Mesenchymal stem cell (in vitro differentiated cells and primary cell): ENCODE results near the gene EXOC6B.
"Not testable (repeated sequence)": the region's sequence is repeated elsewhere in the genome, so short reads cannot be mapped to it uniquely, and the experiment has no call there.

Source experiments
- DNase-seq: peaks from one replicate; pipeline ENCODE4 v3.0.0-alpha.2; 2013
- H2AFZ ChIP-seq: one replicate; pipeline ENCODE4 v1.6.1; 2013; ENCODE audit warnings: low read depth, mild to moderate bottlenecking, control low read depth, inconsistent platforms, low read length, moderate library complexity
- H2AK5ac ChIP-seq: 2 replicates; pipeline ENCODE4 v1.6.1; 2013; ENCODE audit warnings: low read length, moderate library complexity, mild to moderate bottlenecking, inconsistent platforms; ENCODE audit not compliant: severe bottlenecking
- H2BK120ac ChIP-seq: one replicate; pipeline ENCODE4 v1.6.1; 2013; ENCODE audit warnings: low read depth, mild to moderate bottlenecking, inconsistent platforms, low read length, moderate library complexity
- H2BK12ac ChIP-seq, 2 experiments: one replicate each; pipeline ENCODE4 v1.6.1; 2013; ENCODE audit warnings: inconsistent platforms in 2 of 2, low read length in 2 of 2, mild to moderate bottlenecking in 2 of 2, moderate library complexity in 2 of 2, control low read depth in 1 of 2
- H2BK15ac ChIP-seq: one replicate; pipeline ENCODE4 v1.6.1; 2013; ENCODE audit warnings: mild to moderate bottlenecking, low read depth, inconsistent platforms; ENCODE audit not compliant: poor library complexity, severe bottlenecking
- H2BK5ac ChIP-seq: 2 replicates; pipeline ENCODE4 v1.6.1; 2013; ENCODE audit warnings: low read depth, mild to moderate bottlenecking, low read length, control low read depth, inconsistent platforms; ENCODE audit not compliant: poor library complexity, severe bottlenecking
- H3K14ac ChIP-seq, 2 experiments: one replicate each; pipeline ENCODE4 v1.6.1; 2013; ENCODE audit warnings: inconsistent platforms in 2 of 2, low read length in 2 of 2, control low read depth in 1 of 2, mild to moderate bottlenecking in 1 of 2, moderate library complexity in 1 of 2
- H3K18ac ChIP-seq, 2 experiments: one replicate each; pipeline ENCODE4 v1.6.1; 2013; ENCODE audit warnings: inconsistent platforms in 2 of 2, low read length in 2 of 2, control low read depth in 1 of 2, low read depth in 1 of 2, mild to moderate bottlenecking in 1 of 2
- H3K23ac ChIP-seq, 2 experiments: one replicate each; pipeline ENCODE4 v1.6.1; 2013; ENCODE audit warnings: inconsistent platforms in 2 of 2, low read length in 2 of 2, mild to moderate bottlenecking in 2 of 2, moderate library complexity in 2 of 2, control low read depth in 1 of 2
- H3K27ac ChIP-seq: 2 replicates; pipeline ENCODE4 v1.5.1; 2013; ENCODE audit warnings: mild to moderate bottlenecking, moderate library complexity, low read length, control low read depth, inconsistent platforms; ENCODE audit not compliant: poor library complexity, severe bottlenecking
- H3K27me3 ChIP-seq, 2 experiments: 2 replicates each; pipeline versions ENCODE4 v1.6.1 to v1.7.0; 2013; ENCODE audit warnings: low read length in 2 of 2, mild to moderate bottlenecking in 2 of 2, moderate library complexity in 2 of 2, control low read depth in 1 of 2, inconsistent platforms in 1 of 2; ENCODE audit not compliant: control insufficient read depth in 1 of 2, insufficient read depth in 1 of 2
- H3K36me3 ChIP-seq, 2 experiments: 2 replicates each; pipeline versions ENCODE4 v1.6.1 to v1.7.0; 2013; ENCODE audit warnings: low read length in 2 of 2, control low read depth in 1 of 2, inconsistent platforms in 1 of 2, low read depth in 1 of 2, mild to moderate bottlenecking in 1 of 2; ENCODE audit not compliant: insufficient read depth in 2 of 2, control insufficient read depth in 1 of 2
- H3K4ac ChIP-seq, 2 experiments: one replicate each; pipeline ENCODE4 v1.6.1; 2013; ENCODE audit warnings: inconsistent platforms in 2 of 2, low read length in 2 of 2, mild to moderate bottlenecking in 2 of 2, moderate library complexity in 2 of 2, control low read depth in 1 of 2, low read depth in 1 of 2
- H3K4me1 ChIP-seq: 2 replicates; pipeline ENCODE4 v1.6.1; 2013; ENCODE audit warnings: low read depth, low read length, control low read depth; ENCODE audit not compliant: control insufficient read depth, insufficient read depth
- H3K4me2 ChIP-seq: 2 replicates; pipeline ENCODE4 v1.6.1; 2013; ENCODE audit warnings: low read length, mild to moderate bottlenecking, inconsistent platforms; ENCODE audit not compliant: poor library complexity, severe bottlenecking
- H3K4me3 ChIP-seq, 2 experiments: 2 replicates each; pipeline versions ENCODE4 v1.5.1 to v1.7.0; 2013; ENCODE audit warnings: low read length in 2 of 2, mild to moderate bottlenecking in 2 of 2, control low read depth in 1 of 2, low read depth in 1 of 2; ENCODE audit not compliant: insufficient read depth in 1 of 2
- H3K79me1 ChIP-seq: replicated peaks from 2 replicates; pipeline ENCODE4 v1.6.1; 2013; ENCODE audit warnings: mild to moderate bottlenecking, control low read depth, low read length, inconsistent platforms; ENCODE audit not compliant: poor library complexity, severe bottlenecking
- H3K9ac ChIP-seq: 2 replicates; pipeline ENCODE4 v1.7.0; 2013; ENCODE audit warnings: mild to moderate bottlenecking, low read length, moderate library complexity
- H3K9me3 ChIP-seq: 2 replicates; pipeline ENCODE4 v1.7.0; 2013; ENCODE audit warnings: mild to moderate bottlenecking, low read length; ENCODE audit not compliant: control insufficient read depth
- H4K8ac ChIP-seq: one replicate; pipeline ENCODE4 v1.6.1; 2013; ENCODE audit warnings: inconsistent platforms, mild to moderate bottlenecking, low read length, moderate library complexity
- H4K91ac ChIP-seq: one replicate; pipeline ENCODE4 v1.6.1; 2013; ENCODE audit warnings: mild to moderate bottlenecking, low read length, inconsistent platforms
- WGBS: methylation state at CpG from one replicate; pipeline ENCODE4 v1.1.7; 2013; ENCODE audit warnings: mixed read lengths; 5-methylcytosine and 5-hydroxymethylcytosine counted together

The EXOC6B gene

DNA sequence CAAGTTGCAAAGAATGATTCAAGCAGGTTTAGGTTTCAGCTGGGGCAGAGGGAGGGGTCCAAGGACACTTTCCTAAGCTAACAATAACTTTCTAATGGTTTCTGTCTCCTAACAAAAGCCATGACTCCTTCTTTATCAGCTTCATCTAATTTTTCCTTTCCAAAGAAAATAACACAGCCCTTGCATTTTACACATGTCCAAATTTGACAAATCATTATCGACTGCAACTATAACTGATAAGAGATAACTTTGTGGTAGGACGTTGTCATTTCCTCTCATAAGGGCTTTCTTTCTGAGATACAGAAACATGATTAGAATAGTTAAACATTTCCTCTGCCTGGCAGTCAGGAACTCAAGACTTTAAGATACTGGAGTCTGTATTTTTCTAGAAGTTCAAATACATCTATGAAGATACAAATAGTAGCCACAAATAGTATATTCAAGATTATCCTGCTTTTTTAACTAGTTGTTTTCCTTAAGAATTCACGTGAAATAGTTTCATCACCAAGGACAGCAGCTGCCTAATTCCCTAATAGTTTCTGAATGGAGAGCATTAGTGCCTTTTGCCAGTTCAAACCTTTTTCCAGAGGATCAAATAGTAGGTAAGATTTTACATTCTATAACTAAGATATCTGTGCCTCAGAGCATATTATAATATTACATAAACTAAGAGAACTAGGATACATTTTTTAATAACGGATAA lies 263.2 kb downstream of the EXOC6B start:
- Histone ChIP-seq H3K36me3 (no peaks in the 10 kb centered on the region), H3K27ac (peak overlapping the region; percentile 66), H3K9me3 (no peaks in the 10 kb centered on the region), H3K4me1 (no peaks in the 10 kb centered on the region), H2BK12ac (no peak overlapping the region), H2BK120ac (no peak overlapping the region), H3K4me2 (no peak overlapping the region), H3K14ac (no peak overlapping the region), H4K8ac (no peak overlapping the region), H2AK5ac (no peak overlapping the region), H4K91ac (no peak overlapping the region), H3K27me3 (no peaks in the 10 kb centered on the region), H3K18ac (no peak overlapping the region), H3K9ac (peak overlapping the region; percentile 14), H3K4ac (no peak overlapping the region), H3K23ac (no peak overlapping the region), H2BK15ac (no peak overlapping the region), H2AFZ (no peak overlapping the region), H3K4me3 (no peak overlapping the region), H2BK5ac (no peak overlapping the region), H3K79me1 (no peaks in the 10 kb centered on the region)
- WGBS: 0% methylated on average over 1 of the region's 4 CpGs
- peak; percentile 39 for DNase-seq

DNA sequence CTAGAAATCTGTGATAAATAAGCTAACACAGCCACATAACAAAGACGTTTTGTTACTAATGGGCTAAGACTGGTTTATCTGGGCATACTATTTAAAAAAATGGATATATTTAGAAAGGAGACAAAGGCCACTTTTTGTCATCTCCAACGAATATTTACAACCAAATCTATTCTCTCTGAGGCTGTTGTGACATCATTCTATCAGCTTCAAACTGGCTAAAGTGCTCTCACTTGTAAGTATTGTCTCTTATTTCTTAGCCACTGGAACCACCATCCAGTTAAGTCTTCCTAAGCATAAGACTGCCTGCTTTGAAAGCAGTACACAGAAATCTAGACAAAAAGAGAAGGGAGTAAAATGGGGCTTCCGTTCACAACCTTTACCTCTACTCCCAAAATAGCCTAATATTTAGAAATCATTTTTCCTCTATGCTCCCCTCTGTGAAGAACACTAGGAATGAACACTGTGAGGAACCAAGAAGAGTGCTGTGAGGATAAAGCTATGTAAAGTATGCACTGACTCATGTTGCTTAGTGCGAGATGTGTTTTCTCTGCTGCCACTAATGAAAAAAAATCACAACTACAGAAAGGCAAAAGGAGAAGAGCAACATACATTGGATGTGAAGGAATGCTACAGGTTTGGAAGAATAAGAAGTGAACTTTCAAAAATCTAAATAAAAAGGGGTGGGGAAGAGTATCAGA lies 264.1 kb downstream of the EXOC6B start:
- H3K4me2 ChIP-seq: no peak overlapping the region
- no peaks in the 10 kb centered on the region for H3K36me3 ChIP-seq
- no peak overlapping the region for H2BK15ac ChIP-seq
- H3K14ac ChIP-seq: no peak overlapping the region
- H3K9ac ChIP-seq: peak overlapping the region; percentile 57
- H3K4me3 ChIP-seq: no peak overlapping the region
- H2AFZ ChIP-seq: no peak overlapping the region
- WGBS: 8% methylated on average over 2 of the region's 4 CpGs
- H3K4me1 ChIP-seq: no peaks in the 10 kb centered on the region
- no peak overlapping the region for H4K91ac ChIP-seq
- H3K23ac ChIP-seq: no peak overlapping the region
- H3K79me1 ChIP-seq: no peaks in the 10 kb centered on the region
- H3K18ac ChIP-seq: no peak overlapping the region
- H2BK5ac ChIP-seq: no peak overlapping the region
- no peak overlapping the region for H2AK5ac ChIP-seq
- no peak overlapping the region for H2BK120ac ChIP-seq
- H3K27me3 ChIP-seq: no peaks in the 10 kb centered on the region
- H3K9me3 ChIP-seq: no peaks in the 10 kb centered on the region
- peak overlapping the region; percentile 70 for H3K27ac ChIP-seq
- peak; percentile 65 for DNase-seq
- no peak overlapping the region for H4K8ac ChIP-seq
- no peak overlapping the region for H2BK12ac ChIP-seq
- no peak overlapping the region for H3K4ac ChIP-seq

DNA sequence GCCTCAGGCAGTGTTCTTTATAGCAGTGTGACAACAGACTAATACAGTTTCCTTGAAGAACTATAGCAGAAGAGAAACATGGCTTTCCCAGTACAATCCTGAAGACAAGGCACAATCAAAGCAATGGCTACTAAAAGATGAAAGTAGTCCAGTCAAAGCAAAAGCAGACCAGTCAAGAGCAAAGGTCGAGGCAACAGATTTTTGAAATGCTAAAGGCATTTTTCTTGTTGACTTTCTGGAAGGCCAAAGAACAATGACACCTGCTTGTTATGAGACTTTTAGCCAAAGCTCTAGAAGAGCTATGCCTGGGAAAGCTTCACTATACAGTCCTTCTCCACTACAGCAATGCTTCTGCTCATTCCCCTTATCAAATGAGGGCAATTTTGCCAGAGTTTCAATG lies 269.9 kb downstream of the EXOC6B start:
- no peaks in the 10 kb centered on the region for H3K79me1 ChIP-seq
- no peak overlapping the region for H3K4me3 ChIP-seq
- H4K91ac ChIP-seq: no peak overlapping the region
- H3K4ac ChIP-seq: no peak overlapping the region
- H2BK120ac ChIP-seq: no peak overlapping the region
- peaks cover 5% of the 10 kb centered on the region for H3K9me3 ChIP-seq
- H2AK5ac ChIP-seq: no peak overlapping the region
- no peak overlapping the region for H2BK5ac ChIP-seq
- no peak overlapping the region for H4K8ac ChIP-seq
- H3K27ac ChIP-seq: no peak overlapping the region
- H2BK12ac ChIP-seq: no peak overlapping the region
- no peak overlapping the region for H3K4me2 ChIP-seq
- no peaks in the 10 kb centered on the region for H3K27me3 ChIP-seq
- no peak overlapping the region for H3K9ac ChIP-seq
- WGBS: 100% methylated on average over 1 of the region's 1 CpG
- no peak for DNase-seq
- H2BK15ac ChIP-seq: no peak overlapping the region
- no peak overlapping the region for H3K23ac ChIP-seq
- no peak overlapping the region for H2AFZ ChIP-seq
- no peak overlapping the region for H3K18ac ChIP-seq
- no peaks in the 10 kb centered on the region for H3K36me3 ChIP-seq
- no peak overlapping the region for H3K14ac ChIP-seq
- H3K4me1 ChIP-seq: no peaks in the 10 kb centered on the region

DNA sequence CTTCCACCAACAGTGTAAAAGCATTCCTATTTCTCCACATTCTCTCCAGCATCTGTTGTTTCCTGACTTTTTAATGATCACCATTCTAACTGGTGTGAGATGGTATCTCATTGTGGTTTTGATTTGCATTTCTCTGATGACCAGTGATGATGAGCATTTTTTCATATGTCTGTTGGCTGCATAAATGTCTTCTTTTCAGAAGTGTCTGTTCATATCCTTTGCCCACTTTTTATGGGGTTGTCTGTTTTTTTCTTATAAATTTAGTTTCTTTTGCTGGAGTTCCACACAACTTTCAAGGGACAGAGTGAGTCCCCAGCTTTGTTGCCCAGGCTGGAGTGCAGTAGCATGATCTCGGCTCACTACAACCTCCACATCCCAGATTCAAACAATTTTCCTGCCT lies 270.5 kb downstream of the EXOC6B start:
- H3K4me3 ChIP-seq, H4K8ac ChIP-seq, H2AFZ ChIP-seq, H3K9me3 ChIP-seq, H3K27ac ChIP-seq, H3K36me3 ChIP-seq, H3K23ac ChIP-seq, H3K27me3 ChIP-seq, H2BK120ac ChIP-seq, H3K4me2 ChIP-seq, H3K18ac ChIP-seq, H4K91ac ChIP-seq, H2BK12ac ChIP-seq, DNase-seq, H2BK15ac ChIP-seq, H3K79me1 ChIP-seq, H2AK5ac ChIP-seq, H3K4ac ChIP-seq, H3K4me1 ChIP-seq, H2BK5ac ChIP-seq, H3K14ac ChIP-seq, H3K9ac ChIP-seq: not testable (repeated sequence)
- 80% methylated on average over 1 of the region's 1 CpG for whole genome bisulfite sequencing
